ENCODE measurements around the gene LSM14B.

DNA sequence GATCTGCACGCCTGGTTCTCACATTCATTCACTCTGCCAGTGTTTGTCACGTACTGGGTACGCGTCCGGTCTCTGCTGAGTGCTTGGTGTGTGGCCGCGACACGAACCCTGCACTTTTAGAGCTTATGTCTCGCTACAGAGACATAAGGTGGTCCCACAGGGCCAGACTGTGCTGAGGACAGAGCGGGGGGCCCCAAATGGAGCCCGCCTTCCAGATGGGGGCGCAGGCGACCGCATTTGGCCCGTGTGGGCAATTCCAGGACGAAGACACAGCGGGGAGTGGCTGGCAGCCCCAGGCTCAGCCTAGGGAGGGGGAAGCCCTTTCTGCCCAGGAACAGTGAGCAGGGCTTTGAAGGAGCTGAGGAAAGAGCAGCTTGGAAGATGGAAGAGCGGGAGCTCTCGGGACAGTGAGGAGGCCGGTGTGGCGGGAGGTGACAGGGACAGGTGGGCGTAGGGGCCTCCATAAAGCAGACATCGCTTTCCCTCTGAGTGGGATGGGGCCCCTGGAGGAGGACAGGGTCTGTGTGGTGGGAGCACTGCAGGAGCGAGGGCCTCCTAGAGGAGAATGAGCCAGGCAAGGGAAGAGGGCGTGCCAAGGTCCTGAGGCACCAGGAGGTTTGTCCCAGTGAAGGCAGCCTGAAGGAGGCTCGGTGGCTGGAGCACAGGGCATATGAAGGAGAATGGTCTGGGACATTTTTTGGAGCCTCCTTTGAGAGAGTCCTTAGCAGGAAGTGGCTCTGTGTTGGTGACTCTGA lies 52.8 kb downstream of the LSM14B start:
- TF ChIP-seq POLR2A (IDR thresholded peaks at IDR 0.05), result no peak
- TF ChIP-seq, protein P1, sequence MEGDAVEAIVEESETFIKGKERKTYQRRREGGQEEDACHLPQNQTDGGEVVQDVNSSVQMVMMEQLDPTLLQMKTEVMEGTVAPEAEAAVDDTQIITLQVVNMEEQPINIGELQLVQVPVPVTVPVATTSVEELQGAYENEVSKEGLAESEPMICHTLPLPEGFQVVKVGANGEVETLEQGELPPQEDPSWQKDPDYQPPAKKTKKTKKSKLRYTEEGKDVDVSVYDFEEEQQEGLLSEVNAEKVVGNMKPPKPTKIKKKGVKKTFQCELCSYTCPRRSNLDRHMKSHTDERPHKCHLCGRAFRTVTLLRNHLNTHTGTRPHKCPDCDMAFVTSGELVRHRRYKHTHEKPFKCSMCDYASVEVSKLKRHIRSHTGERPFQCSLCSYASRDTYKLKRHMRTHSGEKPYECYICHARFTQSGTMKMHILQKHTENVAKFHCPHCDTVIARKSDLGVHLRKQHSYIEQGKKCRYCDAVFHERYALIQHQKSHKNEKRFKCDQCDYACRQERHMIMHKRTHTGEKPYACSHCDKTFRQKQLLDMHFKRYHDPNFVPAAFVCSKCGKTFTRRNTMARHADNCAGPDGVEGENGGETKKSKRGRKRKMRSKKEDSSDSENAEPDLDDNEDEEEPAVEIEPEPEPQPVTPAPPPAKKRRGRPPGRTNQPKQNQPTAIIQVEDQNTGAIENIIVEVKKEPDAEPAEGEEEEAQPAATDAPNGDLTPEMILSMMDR (IDR thresholded peaks at IDR 0.05), result no peak

All from heart left ventricle (tissue), 13 donors.